ENCODE data around the gene TBL1X. TPM values are rescaled to one million over a fixed set of nuclear protein-coding genes. Genes with fewer than 3 reads are reported as not detected.

Gene TBL1X
- total and polyA plus RNA-seq, 2 donors (not counting 3 experiments of a cell fraction or from before 2014, with no cell fraction given): 8.7 to 25.3 TPM

DNA sequence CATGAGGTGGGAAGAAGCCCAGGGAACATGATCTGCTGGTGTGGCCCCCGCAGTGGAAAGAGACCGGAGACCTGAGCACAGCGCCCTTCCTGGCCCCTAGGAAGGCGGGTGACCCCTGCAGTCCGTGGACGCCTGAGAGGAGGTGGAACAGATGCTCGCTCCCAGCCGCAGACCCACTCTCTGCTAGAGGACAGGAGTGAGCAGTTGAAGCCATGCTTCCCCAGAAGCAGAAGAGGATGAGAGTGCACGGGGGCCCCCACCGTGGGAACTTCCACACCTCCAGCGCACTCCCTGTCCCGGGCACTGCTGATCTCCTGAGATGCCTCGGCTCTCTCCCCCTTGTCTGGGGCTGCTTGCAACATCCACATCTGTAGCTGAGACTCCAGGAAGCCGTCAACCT, 238.5 kb downstream of the TBL1X start:
- intact Hi-C loops (cut with micrococcal nuclease): loop anchor here (10.0 kb wide), 2 partner anchors 389 to 959 kb away; no protein-coding TSS in a partner anchor
- Histone ChIP-seq H3K9ac (replicated peaks; ENCODE audit: extremely low read depth, insufficient read depth, low read length) (no peak overlapping the region), H3K9me3 (replicated peaks; ENCODE audit: control insufficient read depth, insufficient read depth, low read length) (no peaks in the 10 kb centered on the region), H3K4me1 (ENCODE audit: control insufficient read depth, extremely low read depth, insufficient read depth, low read length) (no peaks in the 10 kb centered on the region), H3K9me1 (replicated peaks; ENCODE audit: control insufficient read depth, extremely low read depth, insufficient read depth, low read length) (no peaks in the 10 kb centered on the region), H3K4me2 (ENCODE audit: insufficient read depth, low read length) (no peak overlapping the region), H2AFZ (ENCODE audit: low read depth, low read length) (no peak overlapping the region), H3K27me3 (ENCODE audit: control insufficient read depth in 2 of 2, insufficient read depth in 2 of 2, low read length in 2 of 2) (no peaks in the 10 kb centered on the region), H3K27ac (ENCODE audit: insufficient read depth, low read depth, low read length) (no peak overlapping the region), H4K20me1 (replicated peaks; ENCODE audit: control insufficient read depth, extremely low read depth, insufficient read depth, low read length) (no peaks in the 10 kb centered on the region), H3K4me3 (replicated peaks in 1 of 3; ENCODE audit: insufficient read depth in 1 of 3, low read depth in 1 of 3, low read length in 3 of 3) (no peak overlapping the region), H3K79me2 (ENCODE audit: control insufficient read depth, insufficient read depth, low read length) (no peaks in the 10 kb centered on the region), H3K36me3 (ENCODE audit: control insufficient read depth in 2 of 2, extremely low read depth in 1 of 2, insufficient read depth in 2 of 2, low read length in 2 of 2) (no peaks in the 10 kb centered on the region)
- CTCF ChIA-PET: no interaction called here
- no peak for TF ChIP-seq FOS (IDR thresholded peaks at IDR 0.05; ENCODE audit: borderline replicate concordance, insufficient read depth, low read length)
- TF ChIP-seq, protein P1, sequence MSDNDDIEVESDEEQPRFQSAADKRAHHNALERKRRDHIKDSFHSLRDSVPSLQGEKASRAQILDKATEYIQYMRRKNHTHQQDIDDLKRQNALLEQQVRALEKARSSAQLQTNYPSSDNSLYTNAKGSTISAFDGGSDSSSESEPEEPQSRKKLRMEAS (IDR thresholded peaks at IDR 0.05; ENCODE audit: insufficient read depth, insufficient read length): no peak
- TF ChIP-seq EZH2 (IDR thresholded peaks at IDR 0.05; ENCODE audit: borderline replicate concordance, low read depth, low read length, severe bottlenecking): no peak
- TF ChIP-seq, protein P2, sequence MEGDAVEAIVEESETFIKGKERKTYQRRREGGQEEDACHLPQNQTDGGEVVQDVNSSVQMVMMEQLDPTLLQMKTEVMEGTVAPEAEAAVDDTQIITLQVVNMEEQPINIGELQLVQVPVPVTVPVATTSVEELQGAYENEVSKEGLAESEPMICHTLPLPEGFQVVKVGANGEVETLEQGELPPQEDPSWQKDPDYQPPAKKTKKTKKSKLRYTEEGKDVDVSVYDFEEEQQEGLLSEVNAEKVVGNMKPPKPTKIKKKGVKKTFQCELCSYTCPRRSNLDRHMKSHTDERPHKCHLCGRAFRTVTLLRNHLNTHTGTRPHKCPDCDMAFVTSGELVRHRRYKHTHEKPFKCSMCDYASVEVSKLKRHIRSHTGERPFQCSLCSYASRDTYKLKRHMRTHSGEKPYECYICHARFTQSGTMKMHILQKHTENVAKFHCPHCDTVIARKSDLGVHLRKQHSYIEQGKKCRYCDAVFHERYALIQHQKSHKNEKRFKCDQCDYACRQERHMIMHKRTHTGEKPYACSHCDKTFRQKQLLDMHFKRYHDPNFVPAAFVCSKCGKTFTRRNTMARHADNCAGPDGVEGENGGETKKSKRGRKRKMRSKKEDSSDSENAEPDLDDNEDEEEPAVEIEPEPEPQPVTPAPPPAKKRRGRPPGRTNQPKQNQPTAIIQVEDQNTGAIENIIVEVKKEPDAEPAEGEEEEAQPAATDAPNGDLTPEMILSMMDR (IDR thresholded peaks at IDR 0.05; ENCODE audit: extremely low read depth in 1 of 2, insufficient read depth in 1 of 2, low read depth in 1 of 2, low read length in 2 of 2): no peak
- no peak for TF ChIP-seq POLR2AphosphoS5 (IDR thresholded peaks at IDR 0.05; ENCODE audit: insufficient read depth, low read depth, low read length)
- TF ChIP-seq GATA2 (IDR thresholded peaks at IDR 0.05; ENCODE audit: insufficient read depth, insufficient read length, low read depth, low read length): no peak
- no peak for TF ChIP-seq POLR2A (IDR thresholded peaks at IDR 0.05; ENCODE audit: low read depth, low read length)
- no peak for TF ChIP-seq MYC (IDR thresholded peaks at IDR 0.05; ENCODE audit: low read depth, low read length)
- BruUV-seq (replicated peaks): no TSS peak
- DNase-seq (ENCODE audit: low read depth, low spot score): no peak
- no peak for FAIRE-seq
- dilution Hi-C loops (cut with MboI; ENCODE audit: extremely low pct_ligation_motif_present, low sequenced_read_pairs): no loop called here
- POLR2A ChIA-PET: no interaction called here

All from endothelial cell of umbilical vein (primary cell).